ENCODE measurements around the gene DUSP8.

The DUSP8 gene

GRCh38 chr11:1523077-1523476 is 49.0 kb downstream of the DUSP8 start:
- no peaks in the 10 kb centered on the region for H3K36me3 ChIP-seq (ENCODE audit: insufficient read depth, low read length)
- H2AFZ ChIP-seq (ENCODE audit: low read depth, low read length), result no peak overlapping the region
- H3K4me3 ChIP-seq (ENCODE audit: low read length), result no peak overlapping the region
- H3K4me1 ChIP-seq (ENCODE audit: insufficient read depth, low read length), result peaks cover 15% of the 10 kb centered on the region
- H3K27me3 ChIP-seq (ENCODE audit: insufficient read depth, low read length), result no peaks in the 10 kb centered on the region
- H3K9me3 ChIP-seq (ENCODE audit: low read length), result no peaks in the 10 kb centered on the region

DNA sequence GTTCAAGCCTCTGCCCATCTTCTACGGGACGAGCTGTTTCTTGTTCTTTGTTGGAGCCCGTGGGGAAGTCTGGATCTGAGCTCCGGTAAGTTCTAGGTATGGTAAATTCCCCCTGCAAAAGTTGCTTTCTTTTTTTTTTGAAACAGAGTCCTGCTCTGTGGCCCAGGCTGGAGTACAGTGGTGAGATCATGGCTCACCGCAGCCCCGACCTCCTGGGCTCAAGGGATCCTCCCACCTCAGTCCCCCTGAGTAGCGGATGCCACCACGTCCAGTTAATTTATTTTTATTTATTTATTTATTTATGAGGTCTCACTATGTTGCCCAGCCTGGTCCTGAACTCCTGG is 50.0 kb downstream of the DUSP8 start:
- no peak overlapping the region for H2AFZ ChIP-seq (ENCODE audit: low read depth, low read length)
- H3K9me3 ChIP-seq (ENCODE audit: low read length), result no peaks in the 10 kb centered on the region
- H3K4me1 ChIP-seq (ENCODE audit: insufficient read depth, low read length), result peaks cover 15% of the 10 kb centered on the region
- no peak overlapping the region for H3K4me3 ChIP-seq (ENCODE audit: low read length)
- H3K27me3 ChIP-seq (ENCODE audit: insufficient read depth, low read length), result no peaks in the 10 kb centered on the region
- no peaks in the 10 kb centered on the region for H3K36me3 ChIP-seq (ENCODE audit: insufficient read depth, low read length)

DNA sequence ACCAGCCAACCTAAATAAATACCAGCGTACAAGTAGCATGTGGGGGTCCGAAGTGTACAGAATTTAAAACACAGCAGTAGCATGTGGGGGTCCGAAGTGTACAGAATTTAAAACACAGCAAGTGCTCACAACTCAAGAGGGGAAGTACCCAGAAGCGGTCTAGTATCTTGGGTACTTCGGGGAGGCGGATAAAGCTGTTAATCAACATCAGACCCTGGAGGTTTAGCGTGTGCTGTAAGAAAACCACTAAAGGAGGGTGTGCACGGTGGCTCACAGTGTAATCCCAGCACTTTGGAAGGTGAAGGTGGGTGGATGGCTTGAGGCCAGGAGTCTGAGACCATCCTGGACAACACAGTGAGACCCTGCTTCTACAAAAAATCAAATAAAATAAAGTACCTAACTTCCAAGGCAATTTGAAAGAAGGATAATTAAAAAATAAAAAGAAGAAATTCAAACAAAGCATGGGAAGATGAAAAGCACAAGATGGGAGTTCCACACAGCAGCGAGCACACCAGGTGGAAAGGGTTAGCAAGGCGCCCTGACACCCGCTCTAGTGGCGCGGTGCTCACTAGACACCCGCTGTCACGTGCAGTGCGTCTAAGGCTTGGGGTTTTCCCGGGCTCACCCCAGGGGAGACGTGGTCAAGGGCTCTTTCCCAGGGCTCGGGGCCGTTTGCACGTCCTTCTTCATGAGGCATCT is 50.5 kb downstream of the DUSP8 start:
- H3K4me3 ChIP-seq (ENCODE audit: low read length), result no peak overlapping the region

DNA sequence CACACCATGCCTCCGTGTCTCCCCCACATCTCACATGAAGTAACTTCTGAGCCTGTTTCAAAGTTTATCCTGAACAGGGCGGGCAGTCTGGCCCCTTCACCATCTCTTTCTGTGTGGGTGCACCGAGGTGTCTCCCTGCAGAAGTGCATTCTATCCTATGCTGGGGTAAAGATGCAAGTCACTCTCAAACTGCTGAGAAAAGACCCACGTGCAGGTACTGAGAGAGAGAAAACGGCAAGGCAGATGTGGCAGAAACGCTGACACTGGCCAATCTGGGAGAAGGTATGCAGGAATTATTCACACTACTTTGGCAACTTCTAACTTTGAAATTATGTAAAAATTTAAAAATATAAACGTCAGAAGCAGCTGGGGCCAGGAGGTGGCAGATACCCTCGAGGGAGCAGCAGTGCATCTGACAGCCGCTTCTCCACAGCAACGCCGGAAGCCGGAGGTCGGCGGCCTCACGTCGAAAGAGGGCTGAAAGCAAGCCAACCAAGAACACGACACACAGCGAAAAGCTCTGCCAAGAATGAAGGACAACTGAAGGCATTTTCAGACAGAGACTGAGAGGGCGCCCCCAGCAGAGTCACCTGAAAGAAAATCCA is 51.3 kb downstream of the DUSP8 start:
- Histone ChIP-seq H3K27me3 (ENCODE audit: insufficient read depth, low read length) (no peaks in the 10 kb centered on the region), H3K4me1 (ENCODE audit: insufficient read depth, low read length) (peaks cover 15% of the 10 kb centered on the region), H3K36me3 (ENCODE audit: insufficient read depth, low read length) (no peaks in the 10 kb centered on the region), H2AFZ (ENCODE audit: low read depth, low read length) (no peak overlapping the region), H3K9me3 (ENCODE audit: low read length) (no peaks in the 10 kb centered on the region), H3K4me3 (ENCODE audit: low read length) (no peak overlapping the region)

More for the DNA sequence above, 50.5 kb downstream of the DUSP8 start:
- H3K36me3 ChIP-seq (ENCODE audit: insufficient read depth, low read length), result no peaks in the 10 kb centered on the region
- peaks cover 15% of the 10 kb centered on the region for H3K4me1 ChIP-seq (ENCODE audit: insufficient read depth, low read length)
- H2AFZ ChIP-seq (ENCODE audit: low read depth, low read length), result no peak overlapping the region
- H3K9me3 ChIP-seq (ENCODE audit: low read length), result no peaks in the 10 kb centered on the region
- no peaks in the 10 kb centered on the region for H3K27me3 ChIP-seq (ENCODE audit: insufficient read depth, low read length)

GRCh38 chr11:1520209-1520662 is 51.8 kb downstream of the DUSP8 start:
- H2AFZ ChIP-seq (ENCODE audit: low read depth, low read length), result no peak overlapping the region
- no peaks in the 10 kb centered on the region for H3K9me3 ChIP-seq (ENCODE audit: low read length)
- no peaks in the 10 kb centered on the region for H3K36me3 ChIP-seq (ENCODE audit: insufficient read depth, low read length)
- peaks cover 16% of the 10 kb centered on the region for H3K4me1 ChIP-seq (ENCODE audit: insufficient read depth, low read length)
- H3K4me3 ChIP-seq (ENCODE audit: low read length), result no peak overlapping the region
- no peaks in the 10 kb centered on the region for H3K27me3 ChIP-seq (ENCODE audit: insufficient read depth, low read length)

GRCh38 chr11:1519028-1520010 is 52.8 kb downstream of the DUSP8 start:
- Histone ChIP-seq H3K9me3 (ENCODE audit: low read length) (no peaks in the 10 kb centered on the region), H3K4me1 (ENCODE audit: insufficient read depth, low read length) (peaks cover 17% of the 10 kb centered on the region), H2AFZ (ENCODE audit: low read depth, low read length) (no peak overlapping the region), H3K27me3 (ENCODE audit: insufficient read depth, low read length) (no peaks in the 10 kb centered on the region), H3K36me3 (ENCODE audit: insufficient read depth, low read length) (no peaks in the 10 kb centered on the region), H3K4me3 (ENCODE audit: low read length) (no peak overlapping the region)

- no peak overlapping the region for H3K4me3 ChIP-seq (ENCODE audit: low read length)
- H3K4me1 ChIP-seq (ENCODE audit: insufficient read depth, low read length), result peaks cover 17% of the 10 kb centered on the region
- H3K9me3 ChIP-seq (ENCODE audit: low read length), result no peaks in the 10 kb centered on the region
- H2AFZ ChIP-seq (ENCODE audit: low read depth, low read length), result no peak overlapping the region
- no peaks in the 10 kb centered on the region for H3K36me3 ChIP-seq (ENCODE audit: insufficient read depth, low read length)
- H3K27me3 ChIP-seq (ENCODE audit: insufficient read depth, low read length), result no peaks in the 10 kb centered on the region
These were observed 53.8 kb downstream of the DUSP8 start for GRCh38 chr11:1518301-1518700.

DNA sequence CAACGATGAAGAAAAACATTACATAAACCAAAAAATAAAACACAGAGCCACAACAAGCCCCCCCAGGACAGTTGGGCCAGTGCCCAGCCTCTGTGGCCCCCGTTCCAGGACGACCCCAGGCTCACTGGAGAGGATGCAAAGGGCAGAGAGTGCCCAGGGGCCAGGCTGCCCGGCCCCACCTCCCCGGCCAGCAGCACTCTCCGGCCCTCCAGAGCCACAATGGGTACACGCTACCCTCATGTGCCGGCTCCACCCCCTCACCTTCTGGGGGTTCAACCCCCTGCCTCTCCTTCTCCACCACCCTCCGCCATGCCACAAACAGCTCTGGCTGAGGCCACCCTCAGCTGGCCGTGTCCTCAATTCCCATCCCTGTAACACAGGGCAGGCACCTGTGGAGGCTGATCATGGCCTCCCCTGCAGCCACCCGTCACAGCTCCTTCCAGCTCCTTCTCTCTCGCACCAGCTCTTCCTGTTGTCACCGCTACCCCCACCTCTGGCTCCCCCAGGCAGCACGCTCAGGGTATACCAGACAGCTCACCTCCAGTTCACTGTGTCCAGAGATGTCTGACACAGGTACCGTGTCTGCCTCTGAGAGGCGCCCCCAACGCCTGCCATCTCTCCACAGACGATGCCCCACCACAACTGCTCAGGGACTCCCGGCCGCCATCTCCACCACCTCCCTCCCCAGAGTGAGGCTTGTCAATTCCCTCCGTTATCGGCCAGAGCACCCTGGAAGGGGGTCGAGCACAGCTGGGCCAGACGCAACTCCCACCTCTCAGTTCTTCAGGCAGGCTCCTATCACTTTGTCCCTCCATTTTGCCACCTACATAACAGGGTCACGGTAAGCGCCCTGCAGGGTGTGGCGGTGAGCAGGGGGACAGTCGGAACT is 54.7 kb downstream of the DUSP8 start:
- no peaks in the 10 kb centered on the region for H3K9me3 ChIP-seq (ENCODE audit: low read length)

DNA sequence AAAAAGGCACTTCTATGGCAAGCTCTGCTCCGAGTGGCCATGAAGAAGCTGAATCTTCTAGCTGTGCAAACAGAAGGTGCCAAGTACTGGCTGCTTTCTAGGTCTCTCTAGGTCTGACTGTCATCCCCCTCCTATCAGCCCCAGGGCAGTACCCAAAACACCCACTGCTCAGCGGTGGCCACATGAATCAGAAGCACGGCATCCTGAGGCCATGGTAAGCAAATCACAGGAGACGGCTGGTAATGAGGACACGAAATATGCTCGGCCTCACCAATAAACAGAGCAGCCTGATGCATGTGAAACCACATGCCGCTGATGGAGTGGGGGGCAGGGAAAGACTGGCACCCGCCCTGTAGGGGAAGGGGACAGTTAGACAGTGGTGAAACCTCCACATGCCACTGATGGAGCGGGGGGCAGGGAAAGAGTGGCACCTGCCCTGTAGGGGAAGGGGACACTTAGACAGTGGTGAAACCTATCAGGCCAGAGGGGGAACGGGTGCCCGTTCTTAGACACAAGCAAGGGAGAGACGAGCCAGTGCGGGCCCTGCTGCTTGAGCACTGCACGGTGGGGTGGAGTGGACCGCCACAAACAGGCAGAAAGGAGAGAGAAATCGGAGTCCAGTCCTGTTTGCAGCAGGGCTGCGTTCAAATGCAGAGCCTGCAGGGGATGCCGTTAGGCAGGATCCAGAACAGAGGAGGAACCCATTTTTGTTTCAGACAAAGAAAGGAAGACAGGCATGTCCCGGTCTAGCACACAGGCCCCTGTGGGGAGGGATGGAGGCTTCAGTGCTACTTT is 55.6 kb downstream of the DUSP8 start:
- Histone ChIP-seq H3K36me3 (ENCODE audit: insufficient read depth, low read length) (no peaks in the 10 kb centered on the region), H3K4me3 (ENCODE audit: low read length) (no peak overlapping the region), H3K27me3 (ENCODE audit: insufficient read depth, low read length) (no peaks in the 10 kb centered on the region), H2AFZ (ENCODE audit: low read depth, low read length) (no peak overlapping the region), H3K9me3 (ENCODE audit: low read length) (no peaks in the 10 kb centered on the region), H3K4me1 (ENCODE audit: insufficient read depth, low read length) (peaks cover 16% of the 10 kb centered on the region)

More for the DNA sequence above, 54.7 kb downstream of the DUSP8 start:
- Histone ChIP-seq H3K4me1 (ENCODE audit: insufficient read depth, low read length) (peaks cover 17% of the 10 kb centered on the region), H3K36me3 (ENCODE audit: insufficient read depth, low read length) (no peaks in the 10 kb centered on the region), H2AFZ (ENCODE audit: low read depth, low read length) (no peak overlapping the region), H3K27me3 (ENCODE audit: insufficient read depth, low read length) (no peaks in the 10 kb centered on the region), H3K4me3 (ENCODE audit: low read length) (no peak overlapping the region)

DNA sequence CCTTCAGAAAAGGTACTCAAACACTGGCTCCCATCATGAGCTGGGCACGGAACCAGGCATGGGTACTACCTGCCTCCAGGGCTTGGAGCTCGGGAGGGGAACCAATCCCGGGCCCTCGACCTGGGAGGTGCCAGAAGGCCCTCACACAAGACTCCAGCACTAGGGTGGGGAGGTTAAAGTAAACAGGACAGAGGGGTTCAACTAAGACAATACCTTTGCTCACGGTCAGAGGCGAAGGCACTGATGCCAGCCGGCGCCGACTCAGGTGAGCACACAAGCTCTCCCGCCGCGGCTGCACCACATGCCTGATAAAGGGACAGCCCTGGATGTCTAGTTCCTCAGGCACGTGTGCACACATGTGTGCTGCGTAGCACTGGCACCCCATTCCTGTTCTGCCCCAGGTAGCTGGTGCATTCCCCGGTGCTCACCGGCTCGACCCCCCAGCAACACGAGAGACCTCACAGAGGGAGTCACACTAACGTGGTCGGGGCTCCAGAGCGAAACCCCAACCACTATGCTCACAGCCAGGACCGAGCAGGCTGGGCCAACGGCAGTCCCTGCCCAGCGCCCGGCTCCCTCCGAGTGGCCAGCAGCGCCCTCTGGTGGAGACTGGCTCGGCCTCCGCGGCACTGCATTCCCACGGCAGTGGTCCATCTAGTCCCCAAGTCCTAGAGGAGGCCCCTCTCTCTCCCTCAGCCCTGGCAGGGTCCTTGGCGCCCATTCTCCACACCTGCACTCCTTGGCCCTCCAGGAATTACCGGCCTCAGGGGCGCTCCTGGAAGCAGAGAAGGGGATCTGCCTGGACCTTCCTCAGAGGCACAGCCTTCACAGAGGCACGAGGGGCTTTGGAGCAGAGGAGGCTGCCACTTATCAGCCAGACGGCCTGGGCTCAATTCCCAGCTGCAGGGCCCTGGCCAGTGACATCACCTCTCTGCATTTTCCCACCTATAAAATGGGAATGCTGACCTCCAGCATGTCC is 56.7 kb downstream of the DUSP8 start:
- no peaks in the 10 kb centered on the region for H3K36me3 ChIP-seq (ENCODE audit: insufficient read depth, low read length)
- H3K27me3 ChIP-seq (ENCODE audit: insufficient read depth, low read length), result no peaks in the 10 kb centered on the region
- H3K4me1 ChIP-seq (ENCODE audit: insufficient read depth, low read length), result peaks cover 6% of the 10 kb centered on the region
- H2AFZ ChIP-seq (ENCODE audit: low read depth, low read length), result no peak overlapping the region
- no peaks in the 10 kb centered on the region for H3K9me3 ChIP-seq (ENCODE audit: low read length)
- H3K4me3 ChIP-seq (ENCODE audit: low read length), result no peak overlapping the region

DNA sequence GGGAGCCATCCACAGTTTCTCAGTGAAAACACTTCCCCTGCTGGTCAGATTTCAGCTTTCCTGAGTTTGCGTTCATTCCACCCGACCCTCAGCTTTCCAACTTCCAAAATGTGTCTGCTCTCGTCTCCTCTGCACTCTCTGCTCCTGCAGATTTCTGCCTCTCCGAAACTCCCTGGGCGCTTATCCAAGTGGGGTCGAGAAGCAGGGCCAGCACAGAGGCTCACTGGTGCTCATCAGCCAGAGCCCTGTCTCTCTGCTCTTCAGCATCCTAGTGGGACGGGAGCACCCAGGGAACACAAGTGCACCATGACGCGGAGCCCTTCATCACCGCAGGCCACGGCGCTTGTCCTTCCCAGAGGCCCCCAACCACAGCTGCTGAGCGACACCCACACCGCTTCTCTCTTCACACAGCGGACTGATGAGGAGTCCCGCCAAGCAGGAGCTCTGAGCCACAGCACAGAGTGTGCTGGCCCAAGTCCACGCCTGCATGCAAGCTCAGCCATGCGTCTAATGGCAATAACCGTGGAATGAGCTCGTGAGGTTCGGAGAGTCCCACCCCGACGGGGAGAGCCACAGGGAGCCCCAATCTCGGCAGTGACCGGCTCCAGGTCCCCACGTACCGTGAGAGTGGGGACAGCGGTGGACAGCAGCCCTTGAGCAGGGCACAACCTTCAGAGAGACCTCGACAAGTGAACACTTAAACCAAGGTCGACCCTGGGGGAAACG is 57.6 kb downstream of the DUSP8 start:
- no peaks in the 10 kb centered on the region for H3K9me3 ChIP-seq (ENCODE audit: low read length)
- no peaks in the 10 kb centered on the region for H3K36me3 ChIP-seq (ENCODE audit: insufficient read depth, low read length)
- H2AFZ ChIP-seq (ENCODE audit: low read depth, low read length), result no peak overlapping the region
- peaks cover 2% of the 10 kb centered on the region for H3K4me1 ChIP-seq (ENCODE audit: insufficient read depth, low read length)
- no peaks in the 10 kb centered on the region for H3K27me3 ChIP-seq (ENCODE audit: insufficient read depth, low read length)
- no peak overlapping the region for H3K4me3 ChIP-seq (ENCODE audit: low read length)

All from neuron (in vitro differentiated cells).